Breast epithelium (tissue), 3 donors: ENCODE data around the gene SAA1.

ENCODE experiments used
- CTCF ChIP-seq, 3 donors: fragments of 450-650 bp; IDR thresholded peaks; one replicate each; pipeline ENCODE4 v1.5.1; 2016 to 2017; ENCODE audit warnings: antibody characterized with exemption in 3 of 3, mild to moderate bottlenecking in 3 of 3, moderate library complexity in 3 of 3
- POLR2A ChIP-seq: fragments of 450-650 bp; IDR thresholded peaks from one replicate; pipeline ENCODE4 v1.6.1; 2016; ENCODE audit warnings: antibody characterized with exemption, mild to moderate bottlenecking, moderate library complexity

GRCh38 chr11:18225913-18226312, 40.2 kb upstream of the SAA1 start:
- no peak for TF ChIP-seq POLR2A
- no peak for TF ChIP-seq CTCF (IDR thresholded peaks at IDR 0.05)
